HCEC 1CT (cell line): Measurements from ENCODE around the gene PRAMEF14.
"Not testable (repeated sequence)": the region's sequence is repeated elsewhere in the genome, so short reads cannot be mapped to it uniquely, and the experiment has no call there.

ENCODE experiments used
- DNase-seq: peaks from one replicate; pipeline ENCODE4 v3.0.0-alpha.2; 2017

PRAMEF14 gene

DNA sequence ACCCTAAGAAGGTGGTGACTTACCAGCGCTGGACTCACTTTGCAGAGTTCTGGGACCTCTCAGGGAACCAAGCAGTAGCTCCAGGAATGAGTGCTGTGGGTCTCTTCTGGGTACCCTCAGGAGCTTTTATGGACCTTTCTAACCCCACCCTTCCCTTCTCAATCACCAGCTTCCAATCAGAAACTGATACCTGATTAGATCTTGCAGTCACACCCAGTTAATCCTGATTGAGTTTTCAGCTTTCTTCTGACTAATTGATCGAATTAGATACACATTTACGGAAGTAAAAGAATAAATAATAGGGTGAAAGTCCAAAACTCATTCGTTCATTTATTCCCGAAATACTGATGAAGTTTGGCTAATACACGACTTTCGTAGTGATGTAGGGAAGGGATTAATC, at the start of gene PRAMEF14:
PRAMEF14 (minus strand) TSS at position 101 of the 400 bp plus-strand sequence. CDS start 1,820 bp downstream, outside the sequence.
- DNase-seq = not testable (repeated sequence)

GRCh38 chr1:13395311-13395710, 48.4 kb upstream of the PRAMEF14 start:
- DNase-seq = not testable (repeated sequence)

GRCh38 chr1:13394761-13395160, 47.8 kb upstream of the PRAMEF14 start:
- not testable (repeated sequence) for DNase-seq

DNA sequence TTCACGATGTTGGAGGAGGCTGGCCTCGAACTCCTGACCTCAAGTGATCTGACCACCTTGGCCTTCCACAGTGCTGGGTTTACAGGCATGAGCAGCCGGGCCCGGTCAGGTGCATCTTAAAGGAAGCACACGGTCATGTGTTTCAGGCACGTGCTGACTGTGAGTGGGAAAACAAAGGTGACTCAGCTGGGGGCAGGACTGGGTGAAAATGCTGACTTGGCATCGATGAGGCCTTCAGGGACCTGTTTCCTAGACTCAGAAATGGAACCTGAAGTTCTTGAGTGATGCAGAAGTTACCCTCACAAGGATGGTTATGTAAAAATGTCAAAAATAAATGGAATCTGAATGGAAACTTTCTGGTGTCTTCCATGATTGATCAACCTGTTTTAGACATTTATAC, 46.1 kb upstream of the PRAMEF14 start:
- DNase-seq = not testable (repeated sequence)

DNA sequence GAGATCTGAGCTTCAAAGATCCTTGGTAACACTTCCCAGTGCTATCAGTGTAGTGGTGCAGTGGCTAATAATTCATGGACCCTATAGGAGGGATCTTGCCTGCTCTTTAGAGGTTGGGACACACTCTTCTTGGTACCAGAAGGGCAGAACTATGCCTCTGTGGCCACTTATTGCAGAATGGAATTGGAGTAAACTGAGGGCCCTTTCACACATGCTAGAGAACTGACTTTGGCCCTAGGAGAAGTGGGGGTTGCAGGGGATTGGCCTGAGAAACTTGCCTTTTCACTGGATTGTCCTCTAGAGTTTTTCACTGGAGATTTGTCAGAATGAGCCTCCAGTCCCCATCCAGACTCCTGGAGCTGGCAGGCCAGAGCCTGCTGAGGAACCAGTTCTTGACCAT, 42.4 kb upstream of the PRAMEF14 start, which contains the start of gene PRAMEF17:
PRAMEF17 (plus strand) TSS at position 301 of the 400 bp plus-strand sequence; CDS start at position 327, 26 bp downstream.
- DNase-seq = not testable (repeated sequence)

- DNase-seq = not testable (repeated sequence)
Observed at GRCh38 chr1:13380380-13380779, 33.4 kb upstream of the PRAMEF14 start.

DNA sequence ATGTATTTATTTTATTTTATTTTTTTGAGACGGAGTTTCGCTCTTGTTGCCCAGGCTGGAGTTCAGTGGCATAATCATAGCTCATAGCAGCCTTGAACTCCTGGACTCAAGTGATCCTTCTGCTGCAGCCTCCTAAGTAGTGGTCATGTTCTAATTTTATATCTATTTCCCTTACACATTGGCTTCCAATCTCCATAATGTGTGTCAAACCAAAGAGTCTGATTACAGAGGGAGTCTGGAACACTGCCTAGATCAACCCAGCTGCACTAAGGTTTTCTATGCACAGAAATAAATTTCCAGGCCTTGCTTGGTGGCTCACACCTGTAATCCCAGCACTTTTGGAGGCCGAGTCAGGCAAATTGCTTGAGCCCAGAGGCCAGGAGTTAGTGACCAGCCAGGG, 32.0 kb upstream of the PRAMEF14 start:
- not testable (repeated sequence) for DNase-seq

- not testable (repeated sequence) for DNase-seq
Observed at GRCh38 chr1:13368544-13368943, 21.6 kb upstream of the PRAMEF14 start.

- DNase-seq = not testable (repeated sequence)
Observed at GRCh38 chr1:13366536-13366935, 19.6 kb upstream of the PRAMEF14 start.

GRCh38 chr1:13364928-13365327, 18.0 kb upstream of the PRAMEF14 start:
- not testable (repeated sequence) for DNase-seq

GRCh38 chr1:13362364-13362763, 15.4 kb upstream of the PRAMEF14 start:
- DNase-seq = not testable (repeated sequence)

GRCh38 chr1:13356774-13357173, 9.8 kb upstream of the PRAMEF14 start:
- DNase-seq = peak; percentile 6

DNA sequence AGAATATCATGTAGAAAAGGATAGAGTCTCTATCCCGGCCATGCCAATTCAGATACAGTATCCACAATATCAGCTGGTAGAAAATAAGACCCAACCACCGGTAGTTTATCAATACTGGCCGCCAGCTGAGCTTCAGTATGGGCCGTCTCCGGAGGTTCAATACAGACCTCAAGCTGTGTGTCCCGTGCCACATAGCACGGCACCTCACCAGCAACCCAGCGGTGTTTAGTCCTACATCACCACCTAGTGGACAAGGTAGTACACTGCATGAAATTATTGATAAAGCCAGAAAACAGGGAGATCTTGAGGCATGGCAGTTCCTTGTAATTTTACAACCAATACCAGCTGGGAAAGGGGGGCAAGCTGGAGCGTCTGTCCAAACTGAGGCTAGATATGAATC, 7.5 kb upstream of the PRAMEF14 start:
- DNase-seq = not testable (repeated sequence)

GRCh38 chr1:13353476-13353875, 6.5 kb upstream of the PRAMEF14 start:
- DNase-seq = not testable (repeated sequence)

DNA sequence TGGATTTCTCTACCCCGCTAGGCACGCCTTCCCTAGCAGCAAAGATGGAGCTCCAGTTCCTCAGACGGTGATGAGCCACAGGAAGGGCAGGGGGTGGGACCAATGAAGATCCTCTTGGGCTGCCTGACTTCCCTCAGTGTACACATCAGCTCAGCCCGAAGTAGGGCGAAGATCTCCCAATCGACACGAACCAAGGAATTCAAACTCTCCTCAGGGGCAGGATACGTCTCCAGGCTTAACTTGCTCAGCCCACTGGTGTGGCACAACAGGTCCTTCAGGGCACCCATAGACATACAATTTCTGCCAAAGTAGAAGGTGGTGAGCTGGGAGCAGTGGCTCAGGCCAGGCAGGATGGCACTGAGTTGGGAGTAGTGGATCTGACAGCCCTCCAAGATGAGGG, 4.4 kb downstream of the PRAMEF14 start:
- DNase-seq = not testable (repeated sequence)

GRCh38 chr1:13315281-13315680, 31.7 kb downstream of the PRAMEF14 start, which contains the start of gene PRAMEF15:
PRAMEF15 (plus strand) TSS chr1:13315581; CDS start chr1:13318408, 2,827 bp downstream.
- DNase-seq = not testable (repeated sequence)

GRCh38 chr1:13303239-13303638, 43.7 kb downstream of the PRAMEF14 start, which contains the start of gene PRAMEF33:
PRAMEF33 (plus strand) TSS chr1:13303539; CDS start chr1:13305955, 2,416 bp downstream.
- DNase-seq = not testable (repeated sequence)

DNA sequence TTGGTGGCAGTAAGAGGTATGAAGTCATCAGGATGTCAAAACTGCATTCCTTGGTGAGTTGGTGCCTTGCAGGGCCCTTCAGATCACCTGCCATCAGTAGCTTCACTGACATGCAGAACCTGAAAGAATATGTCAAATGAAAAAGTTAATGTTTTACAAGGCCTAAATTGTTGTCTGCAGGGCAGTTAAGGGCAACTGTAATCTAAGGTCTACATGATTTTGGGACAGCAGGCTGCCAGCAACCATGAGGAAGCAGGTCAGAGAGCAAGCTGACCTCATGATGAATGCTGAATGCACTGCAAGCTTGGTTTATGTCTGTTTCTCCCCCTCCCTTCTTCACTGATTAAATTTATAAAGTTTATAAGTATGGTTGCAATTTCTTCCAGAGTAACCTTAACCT, 44.7 kb downstream of the PRAMEF14 start:
- not testable (repeated sequence) for DNase-seq

GRCh38 chr1:13298699-13299098, 48.2 kb downstream of the PRAMEF14 start:
- not testable (repeated sequence) for DNase-seq

DNA sequence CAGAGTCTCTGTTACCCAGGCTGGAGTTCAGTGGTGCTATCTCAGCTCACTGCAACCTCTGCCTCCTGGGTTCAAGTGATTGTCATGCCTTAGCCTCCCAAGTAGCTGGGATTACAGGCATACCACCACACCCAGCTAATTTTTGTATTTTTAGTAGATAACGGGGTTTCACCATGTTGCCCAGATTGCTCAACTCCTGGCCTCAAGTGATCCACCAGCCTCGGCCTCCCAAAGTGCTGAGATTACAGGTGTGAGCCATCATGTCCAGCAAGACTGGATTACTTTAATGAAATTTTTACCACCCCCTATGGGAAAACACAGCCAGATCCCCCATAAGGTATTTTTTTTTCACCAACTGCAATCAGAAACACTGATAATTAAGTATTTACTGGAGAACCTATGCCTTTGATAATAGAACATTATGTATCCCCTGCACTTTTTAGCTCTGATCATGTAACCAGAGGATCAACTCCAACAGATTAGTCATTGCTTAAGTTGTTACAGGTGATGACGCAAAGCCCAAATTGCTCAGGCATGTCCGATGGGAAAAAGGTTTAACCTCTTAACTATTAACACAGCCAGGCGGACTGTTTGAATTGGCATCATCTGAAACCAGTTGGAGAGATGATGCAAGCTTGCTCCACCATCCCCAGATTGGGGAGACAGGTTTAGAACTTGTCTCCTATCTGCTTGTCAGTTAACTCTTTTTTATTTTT, 49.6 kb downstream of the PRAMEF14 start:
- DNase-seq = not testable (repeated sequence)
